DND-41 (cell line): ENCODE data around the gene FRA10AC1.

Experiments used
- EZH2 ChIP-seq: IDR thresholded peaks from 3 replicates; pipeline ENCODE4 v1.6.1; 2012; ENCODE audit warnings: borderline replicate concordance, low read depth, mild to moderate bottlenecking, moderate library complexity, low read length, inconsistent platforms; ENCODE audit not compliant: severe bottlenecking
- TF ChIP-seq, protein P1 (sequence below): IDR thresholded peaks from 2 replicates; pipeline ENCODE4 v1.5.1; 2012; ENCODE audit warnings: borderline replicate concordance, low read length, moderate library complexity, mild to moderate bottlenecking; ENCODE audit not compliant: poor library complexity, severe bottlenecking; ENCODE audit errors: extremely low read depth

DNA sequence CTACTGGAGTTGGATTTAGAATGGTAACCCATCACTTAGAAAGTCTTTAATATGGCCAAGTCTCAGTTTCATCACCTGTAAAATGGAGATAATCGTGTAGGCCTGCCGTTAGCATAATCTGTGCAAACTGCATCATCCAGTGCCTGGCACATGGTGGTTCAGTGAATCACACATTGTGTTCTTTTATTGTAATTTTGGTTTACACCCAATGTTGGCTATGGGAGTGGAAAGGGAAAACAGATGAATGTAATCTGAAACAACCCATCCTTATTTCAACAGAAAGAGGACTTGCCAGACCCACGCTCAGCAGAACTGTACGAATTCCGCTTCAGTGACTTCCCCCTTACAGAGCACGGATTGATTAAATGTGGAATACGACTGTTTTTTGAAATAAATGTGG is 62.6 kb downstream of the FRA10AC1 start:
- TF ChIP-seq, protein P1, sequence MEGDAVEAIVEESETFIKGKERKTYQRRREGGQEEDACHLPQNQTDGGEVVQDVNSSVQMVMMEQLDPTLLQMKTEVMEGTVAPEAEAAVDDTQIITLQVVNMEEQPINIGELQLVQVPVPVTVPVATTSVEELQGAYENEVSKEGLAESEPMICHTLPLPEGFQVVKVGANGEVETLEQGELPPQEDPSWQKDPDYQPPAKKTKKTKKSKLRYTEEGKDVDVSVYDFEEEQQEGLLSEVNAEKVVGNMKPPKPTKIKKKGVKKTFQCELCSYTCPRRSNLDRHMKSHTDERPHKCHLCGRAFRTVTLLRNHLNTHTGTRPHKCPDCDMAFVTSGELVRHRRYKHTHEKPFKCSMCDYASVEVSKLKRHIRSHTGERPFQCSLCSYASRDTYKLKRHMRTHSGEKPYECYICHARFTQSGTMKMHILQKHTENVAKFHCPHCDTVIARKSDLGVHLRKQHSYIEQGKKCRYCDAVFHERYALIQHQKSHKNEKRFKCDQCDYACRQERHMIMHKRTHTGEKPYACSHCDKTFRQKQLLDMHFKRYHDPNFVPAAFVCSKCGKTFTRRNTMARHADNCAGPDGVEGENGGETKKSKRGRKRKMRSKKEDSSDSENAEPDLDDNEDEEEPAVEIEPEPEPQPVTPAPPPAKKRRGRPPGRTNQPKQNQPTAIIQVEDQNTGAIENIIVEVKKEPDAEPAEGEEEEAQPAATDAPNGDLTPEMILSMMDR = no peak
- TF ChIP-seq EZH2 = no peak
